Natural killer cell (primary cell): Measurements from ENCODE around the gene ARHGEF16. TPM values are rescaled to one million over a fixed set of nuclear protein-coding genes. Genes with fewer than 3 reads are reported as not detected.

Experiments used
- ATAC-seq, 3 donors: fragments of 150-1000 bp in 2 of 3; fragments of 200-7000 bp in 1 of 3; cut with Tn5 transposase; 1 replicate in 1 of 3; 2 replicates in 2 of 3; pipeline ENCODE4 v1.10.0; 2021; ENCODE audit warnings: mild to moderate bottlenecking in 2 of 3, moderate library complexity in 2 of 3
- DNase-seq, 2 donors: peaks; one replicate each; pipeline versions ENCODE4 v3.0.0 to v3.0.0-alpha.2; 2013 to 2021; ENCODE audit warnings: mixed read lengths in 1 of 2
- H3K27ac ChIP-seq: one replicate; pipeline ENCODE4 v1.5.1; 2013; ENCODE audit warnings: mild to moderate bottlenecking, low read length
- H3K27me3 ChIP-seq: one replicate; pipeline ENCODE4 v1.6.1; 2013; ENCODE audit warnings: low read length; ENCODE audit not compliant: control insufficient read depth, insufficient read depth
- H3K36me3 ChIP-seq: one replicate; pipeline ENCODE4 v1.6.1; 2013; ENCODE audit warnings: low read length; ENCODE audit not compliant: control insufficient read depth, insufficient read depth
- H3K4me1 ChIP-seq: one replicate; pipeline ENCODE4 v1.6.1; 2013; ENCODE audit warnings: low read length; ENCODE audit not compliant: control insufficient read depth, insufficient read depth
- H3K4me3 ChIP-seq: one replicate; pipeline ENCODE4 v1.5.1; 2013; ENCODE audit warnings: low read length
- H3K9me3 ChIP-seq: one replicate; pipeline ENCODE4 v1.6.1; 2013; ENCODE audit warnings: low read length; ENCODE audit not compliant: control insufficient read depth, insufficient read depth
- H3K27ac Mint-ChIP-seq, 2 donors: one replicate each; pipeline ENCODE4 v1.8.0; 2022; ENCODE audit warnings: mild to moderate bottlenecking in 2 of 2, mixed read lengths in 2 of 2, moderate library complexity in 1 of 2
- H3K27me3 Mint-ChIP-seq, 2 donors: one replicate each; pipeline ENCODE4 v1.8.0; 2022; ENCODE audit warnings: low read depth in 2 of 2, mixed read lengths in 2 of 2
- H3K36me3 Mint-ChIP-seq: one replicate; pipeline ENCODE4 v1.8.0; 2022; ENCODE audit warnings: mixed read lengths
- H3K4me1 Mint-ChIP-seq, 2 donors: one replicate each; pipeline ENCODE4 v1.8.0; 2022; ENCODE audit warnings: mixed read lengths in 2 of 2
- H3K4me3 Mint-ChIP-seq: one replicate; pipeline ENCODE4 v1.8.0; 2022; ENCODE audit warnings: mild to moderate bottlenecking, moderate library complexity, mixed read lengths
- H3K9me3 Mint-ChIP-seq, 2 donors: one replicate each; pipeline ENCODE4 v1.8.0; 2022; ENCODE audit warnings: mixed read lengths in 2 of 2
- CTCF ChIP-seq: fragments of 200-600 bp; IDR thresholded peaks from one replicate; pipeline ENCODE4 v1.8.0; 2022; ENCODE audit warnings: antibody characterized with exemption
- WGBS: methylation state at CpG from one replicate; pipeline ENCODE4 v1.1.7; 2013; ENCODE audit warnings: missing lambda C conversion rate; ENCODE audit not compliant: insufficient coverage; 5-methylcytosine and 5-hydroxymethylcytosine counted together
- intact Hi-C: fragments of 100-400 bp; cut with micrococcal nuclease; formaldehyde crosslinking; loops from one replicate; pipeline ENCODE4 v1.14.2; 2022
- total RNA-seq, 4 donors: library from RNA; stranded (reverse); fragments of 120-200 nt in 1 of 4; gene quantifications; one replicate each; pipeline versions ENCODE4 v1.2.3 to v1.2.4, GENCODE V29; 2013 to 2022

The ARHGEF16 gene
- total RNA-seq, 3 donors from 2014 or later (not counting 1 experiment from before 2014, with no cell fraction given), result not detected

GRCh38 chr1:3465091-3465934, 10.8 kb downstream of the ARHGEF16 start:
- H3K4me3 Mint-ChIP-seq, result no peak overlapping the region
- H3K9me3 Mint-ChIP-seq, result no peaks in the 10 kb centered on the region
- no peaks in the 10 kb centered on the region for H3K4me1 Mint-ChIP-seq
- intact Hi-C loops, result no loop called here
- no peaks in the 10 kb centered on the region for H3K4me1 ChIP-seq
- H3K36me3 Mint-ChIP-seq, result no peaks in the 10 kb centered on the region
- no peaks in the 10 kb centered on the region for H3K9me3 ChIP-seq
- no peaks in the 10 kb centered on the region for H3K27me3 ChIP-seq
- H3K27me3 Mint-ChIP-seq, result no peaks in the 10 kb centered on the region
- no peak overlapping the region for H3K27ac ChIP-seq
- DNase-seq (no peak), ATAC-seq (no peak)
- WGBS, result 89% methylated on average over 28 of the region's 28 CpGs
- TF ChIP-seq CTCF, result no peak
- no peak overlapping the region for H3K4me3 ChIP-seq
- H3K36me3 ChIP-seq, result no peaks in the 10 kb centered on the region
- H3K27ac Mint-ChIP-seq, result no peak overlapping the region

DNA sequence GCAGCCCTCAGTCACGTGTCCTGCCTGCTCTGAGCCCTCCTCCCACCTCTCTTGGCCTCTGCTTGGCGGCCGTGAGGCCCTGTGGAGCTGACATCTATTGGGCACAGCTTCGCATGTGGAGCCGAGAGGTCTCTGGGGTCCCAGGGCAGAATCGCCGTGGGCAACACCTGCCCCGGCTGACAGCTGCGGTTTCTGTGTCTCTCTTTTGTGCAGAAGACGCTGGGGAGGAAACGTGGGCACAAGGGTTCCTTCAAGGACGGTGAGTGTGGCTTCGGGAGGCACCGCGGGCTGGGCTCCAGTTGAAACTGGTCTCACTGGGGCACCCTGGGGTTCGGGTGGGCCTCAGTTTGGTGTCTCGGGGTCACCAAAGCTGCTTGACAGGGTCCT, 11.5 kb downstream of the ARHGEF16 start:
- intact Hi-C loops, result no loop called here
- WGBS, result 38% methylated on average over 17 of the region's 17 CpGs

DNA sequence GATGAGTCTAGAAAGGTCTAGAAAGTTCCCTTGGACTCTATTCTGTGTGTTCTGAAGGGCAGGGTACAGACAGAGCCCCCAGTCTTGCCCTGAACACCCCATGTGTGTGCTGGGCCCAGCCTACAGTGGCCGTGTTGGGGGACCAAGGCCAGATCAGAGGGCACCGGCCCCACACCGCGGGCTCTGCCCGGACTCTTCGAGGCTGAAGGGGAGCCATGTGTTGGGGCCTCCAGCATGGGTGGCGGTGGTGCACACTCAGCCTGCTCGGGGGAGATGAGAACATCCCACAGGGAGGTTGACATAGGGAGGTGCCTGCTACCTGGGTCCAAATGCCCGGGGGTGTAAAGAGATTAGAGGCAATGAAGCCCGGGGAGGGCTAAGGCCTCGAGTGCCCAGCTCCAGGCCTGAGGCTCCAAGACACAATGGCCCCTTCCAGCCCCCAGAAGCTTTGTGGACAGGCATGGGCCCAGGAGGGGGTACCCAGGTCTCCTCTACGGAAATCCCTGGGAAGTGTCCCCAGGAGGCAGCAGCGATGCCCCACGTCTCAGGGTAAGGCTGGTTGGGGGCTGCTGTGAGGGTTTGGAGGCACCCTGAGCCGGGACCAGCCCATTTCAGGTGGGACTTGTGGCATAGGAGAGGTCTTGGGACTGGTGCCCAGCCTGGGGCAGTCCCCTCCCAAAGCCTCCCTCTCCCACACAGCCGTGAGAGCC, 12.1 kb downstream of the ARHGEF16 start:
- Histone ChIP-seq H3K27me3 (no peaks in the 10 kb centered on the region), H3K36me3 (no peaks in the 10 kb centered on the region), H3K9me3 (no peaks in the 10 kb centered on the region), H3K4me1 (no peaks in the 10 kb centered on the region), H3K27ac (no peak overlapping the region), H3K4me3 (no peak overlapping the region)
- H3K27me3 Mint-ChIP-seq, result no peaks in the 10 kb centered on the region
- no peak for TF ChIP-seq CTCF
- intact Hi-C loops, result no loop called here
- H3K4me3 Mint-ChIP-seq, result no peak overlapping the region
- DNase-seq, result no peak
- H3K36me3 Mint-ChIP-seq, result no peaks in the 10 kb centered on the region
- H3K27ac Mint-ChIP-seq, result no peak overlapping the region
- no peaks in the 10 kb centered on the region for H3K9me3 Mint-ChIP-seq
- ATAC-seq, result no peak
- WGBS, result 87% methylated on average over 16 of the region's 16 CpGs
- H3K4me1 Mint-ChIP-seq, result no peaks in the 10 kb centered on the region

More for the DNA sequence above, 11.5 kb downstream of the ARHGEF16 start:
- Mint-ChIP-seq H3K4me3 (no peak overlapping the region), H3K36me3 (no peaks in the 10 kb centered on the region), H3K27me3 (no peaks in the 10 kb centered on the region), H3K4me1 (no peaks in the 10 kb centered on the region), H3K27ac (no peak overlapping the region), H3K9me3 (no peaks in the 10 kb centered on the region)
- TF ChIP-seq CTCF, result no peak
- DNase-seq, result no peak
- no peak overlapping the region for H3K27ac ChIP-seq
- ATAC-seq, result no peak
- H3K4me3 ChIP-seq, result no peak overlapping the region
- no peaks in the 10 kb centered on the region for H3K36me3 ChIP-seq
- H3K9me3 ChIP-seq, result no peaks in the 10 kb centered on the region
- no peaks in the 10 kb centered on the region for H3K27me3 ChIP-seq
- no peaks in the 10 kb centered on the region for H3K4me1 ChIP-seq
